GM06990 (cell line): Measurements from ENCODE around the gene GRIK3.

Experiments
- DNase-seq: peaks from one replicate; pipeline ENCODE4 v3.0.0-alpha.2; 2011; ENCODE audit not compliant: insufficient read length; ENCODE audit errors: extremely low read depth
- H3K27me3 ChIP-seq: replicated peaks from 2 replicates; pipeline ENCODE4 v1.6.0; 2011; ENCODE audit warnings: low read length; ENCODE audit not compliant: control insufficient read depth, insufficient read depth
- H3K36me3 ChIP-seq: 2 replicates; pipeline ENCODE4 v1.5.1; 2011; ENCODE audit warnings: low read length; ENCODE audit not compliant: control insufficient read depth, insufficient read depth
- H3K4me3 ChIP-seq: replicated peaks from 2 replicates; pipeline ENCODE4 v1.5.1; 2011; ENCODE audit warnings: low read depth, mild to moderate bottlenecking, control low read depth, low read length
- TF ChIP-seq, protein P1 (sequence below): IDR thresholded peaks from 2 replicates; pipeline ENCODE4 v1.5.1; 2011; ENCODE audit warnings: low read length, control low read depth, mild to moderate bottlenecking, inconsistent platforms; ENCODE audit not compliant: insufficient read depth, poor library complexity, severe bottlenecking

Gene GRIK3

DNA sequence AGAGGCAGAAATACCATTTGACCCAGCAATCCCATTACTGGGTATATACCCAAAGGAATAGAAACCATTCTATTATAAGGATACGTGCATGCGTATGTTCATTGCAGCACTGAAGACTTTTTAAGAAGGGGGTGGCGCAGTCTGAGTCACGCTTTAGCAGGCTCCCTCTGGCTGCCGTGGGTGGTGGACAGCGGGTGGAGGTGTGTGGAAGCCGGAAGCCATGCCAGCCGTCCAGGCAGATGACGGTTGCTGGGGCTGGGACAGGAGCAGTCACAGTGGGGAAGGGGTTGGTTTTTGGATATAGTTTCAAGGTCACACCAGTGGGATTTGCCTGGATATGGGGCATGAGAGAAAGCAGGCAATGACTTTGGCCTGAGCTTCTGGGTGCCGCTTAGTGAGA lies 270.5 kb downstream of the GRIK3 start:
- no peak for DNase-seq
- H3K27me3 ChIP-seq, result no peaks in the 10 kb centered on the region
- H3K4me3 ChIP-seq, result no peak overlapping the region
- TF ChIP-seq, protein P1, sequence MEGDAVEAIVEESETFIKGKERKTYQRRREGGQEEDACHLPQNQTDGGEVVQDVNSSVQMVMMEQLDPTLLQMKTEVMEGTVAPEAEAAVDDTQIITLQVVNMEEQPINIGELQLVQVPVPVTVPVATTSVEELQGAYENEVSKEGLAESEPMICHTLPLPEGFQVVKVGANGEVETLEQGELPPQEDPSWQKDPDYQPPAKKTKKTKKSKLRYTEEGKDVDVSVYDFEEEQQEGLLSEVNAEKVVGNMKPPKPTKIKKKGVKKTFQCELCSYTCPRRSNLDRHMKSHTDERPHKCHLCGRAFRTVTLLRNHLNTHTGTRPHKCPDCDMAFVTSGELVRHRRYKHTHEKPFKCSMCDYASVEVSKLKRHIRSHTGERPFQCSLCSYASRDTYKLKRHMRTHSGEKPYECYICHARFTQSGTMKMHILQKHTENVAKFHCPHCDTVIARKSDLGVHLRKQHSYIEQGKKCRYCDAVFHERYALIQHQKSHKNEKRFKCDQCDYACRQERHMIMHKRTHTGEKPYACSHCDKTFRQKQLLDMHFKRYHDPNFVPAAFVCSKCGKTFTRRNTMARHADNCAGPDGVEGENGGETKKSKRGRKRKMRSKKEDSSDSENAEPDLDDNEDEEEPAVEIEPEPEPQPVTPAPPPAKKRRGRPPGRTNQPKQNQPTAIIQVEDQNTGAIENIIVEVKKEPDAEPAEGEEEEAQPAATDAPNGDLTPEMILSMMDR, result no peak
- H3K36me3 ChIP-seq, result no peaks in the 10 kb centered on the region

DNA sequence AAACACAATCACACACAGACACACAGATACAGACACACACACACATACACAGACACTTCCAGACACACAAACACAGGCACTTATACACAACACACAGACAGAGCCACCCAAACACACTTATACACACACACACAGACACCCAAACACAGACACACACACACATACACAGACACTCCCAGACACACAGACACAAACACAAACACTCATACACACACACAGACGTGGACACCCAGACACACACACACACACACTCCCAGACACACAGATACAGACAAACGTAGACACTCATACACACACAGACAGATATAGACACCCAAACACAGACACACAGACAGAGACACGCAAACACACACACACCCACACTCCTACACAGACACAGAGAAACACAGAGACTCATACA lies 272.1 kb downstream of the GRIK3 start:
- DNase-seq, result no peak
- no peak overlapping the region for H3K4me3 ChIP-seq
- no peaks in the 10 kb centered on the region for H3K36me3 ChIP-seq
- H3K27me3 ChIP-seq, result peaks cover 1% of the 10 kb centered on the region; the same call in 1 of the 2 replicates
- TF ChIP-seq, protein P1, result no peak

DNA sequence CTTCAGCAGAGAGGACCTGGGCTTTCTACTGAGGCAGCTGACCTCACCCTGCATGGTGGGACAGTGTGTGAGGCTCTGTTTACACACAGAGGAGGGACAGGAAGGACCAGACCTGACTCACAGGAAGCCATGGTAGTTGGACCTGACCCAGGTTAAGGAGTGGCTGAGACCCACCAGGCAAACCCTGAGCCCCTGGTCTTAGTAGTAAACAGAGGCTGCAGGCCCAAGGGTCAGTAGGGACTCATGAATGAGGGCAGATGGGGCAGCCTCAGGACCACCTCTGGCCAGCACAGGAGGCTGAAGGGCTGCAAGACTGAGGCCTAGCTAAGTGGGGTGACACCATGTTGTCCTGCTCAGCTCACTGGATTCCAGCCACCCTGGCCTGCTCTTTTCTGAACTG lies 273.2 kb downstream of the GRIK3 start:
- Histone ChIP-seq H3K4me3 (no peak overlapping the region), H3K36me3 (no peaks in the 10 kb centered on the region), H3K27me3 (peaks cover 1% of the 10 kb centered on the region; the same call in 1 of the 2 replicates)
- DNase-seq, result no peak
- TF ChIP-seq, protein P1, result no peak

DNA sequence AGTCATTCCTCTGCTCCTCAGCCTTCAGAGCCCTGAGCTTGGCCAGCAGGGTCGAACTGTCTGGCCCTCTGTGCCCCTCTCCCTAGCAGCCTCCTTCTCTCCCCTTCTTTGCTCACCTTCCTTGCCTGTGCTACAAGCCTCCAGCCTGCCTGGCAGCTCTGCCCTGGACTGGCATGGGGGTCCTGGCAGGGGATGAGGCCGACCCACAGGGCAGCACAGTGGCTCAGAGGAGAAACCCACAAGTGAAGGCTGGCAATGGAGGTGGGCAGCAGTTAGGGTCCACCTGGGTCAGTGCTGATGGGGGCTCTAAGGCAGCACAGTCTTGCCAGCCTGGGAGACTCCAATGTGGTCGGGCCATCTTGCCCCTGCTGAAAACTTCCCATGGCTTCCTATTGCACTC lies 274.2 kb downstream of the GRIK3 start:
- TF ChIP-seq, protein P1, result no peak
- no peaks in the 10 kb centered on the region for H3K36me3 ChIP-seq
- H3K4me3 ChIP-seq, result no peak overlapping the region
- peaks cover 1% of the 10 kb centered on the region; the same call in 1 of the 2 replicates for H3K27me3 ChIP-seq
- DNase-seq, result no peak

DNA sequence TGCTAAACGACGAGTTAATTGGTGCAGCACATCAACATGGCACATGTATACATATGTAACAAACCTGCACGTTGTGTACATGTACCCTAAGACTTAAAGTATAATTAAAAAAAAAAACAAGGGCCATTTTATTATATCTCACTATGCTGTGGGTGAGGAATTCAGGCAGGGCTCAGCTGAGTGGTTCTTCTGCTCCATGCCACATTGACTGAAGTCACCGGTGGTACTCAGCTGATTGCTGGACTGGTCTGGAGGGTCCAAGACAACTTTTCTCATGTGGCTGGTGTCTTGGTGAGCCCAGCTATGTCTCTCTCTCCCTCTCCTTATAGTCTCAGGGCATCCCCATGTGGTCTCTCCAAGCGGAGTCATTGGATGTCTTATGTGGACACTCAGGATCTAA lies 275.0 kb downstream of the GRIK3 start:
- Histone ChIP-seq H3K4me3 (no peak overlapping the region), H3K27me3 (peaks cover 1% of the 10 kb centered on the region; the same call in 1 of the 2 replicates), H3K36me3 (no peaks in the 10 kb centered on the region)
- TF ChIP-seq, protein P1, result no peak
- DNase-seq, result no peak

- Histone ChIP-seq H3K36me3 (no peaks in the 10 kb centered on the region), H3K27me3 (peaks cover 1% of the 10 kb centered on the region; the same call in 1 of the 2 replicates), H3K4me3 (no peak overlapping the region)
- TF ChIP-seq, protein P1, result no peak
- no peak for DNase-seq
Observed at GRCh38 chr1:36755303-36756230, 278.7 kb downstream of the GRIK3 start.
